Adrenal gland (tissue), 12 donors: Measurements from ENCODE around the gene TTLL5. TPM values are rescaled to one million over a fixed set of nuclear protein-coding genes. Genes with fewer than 3 reads are reported as not detected.

ENCODE experiments used
- DNase-seq, 7 donors: peaks; one replicate each; pipeline ENCODE4 v3.0.0-alpha.2; 2019 to 2020
- H3K27ac ChIP-seq, 5 donors: fragments of 200-600 bp; sonication (generic) in 4 of 5; 1 replicate in 3 of 5; 2 replicates in 2 of 5; pipeline versions ENCODE4 v1.5.1 to v1.8.0; 2016 to 2020; ENCODE audit warnings: mild to moderate bottlenecking in 1 of 5
- H3K27me3 ChIP-seq: fragments of 200-600 bp; 2 replicates; pipeline ENCODE4 v1.8.0; 2021
- H3K36me3 ChIP-seq, 2 donors: fragments of 200-600 bp; replicated peaks in 1 of 2; 1 replicate in 1 of 2; 2 replicates in 1 of 2; pipeline versions ENCODE4 v1.5.1 to v1.8.0; 2018 to 2022
- H3K4me1 ChIP-seq, 2 donors: fragments of 200-600 bp; replicated peaks in 1 of 2; 1 replicate in 1 of 2; 2 replicates in 1 of 2; pipeline versions ENCODE4 v1.5.1 to v1.8.0; 2018 to 2021
- H3K4me3 ChIP-seq, 4 donors: fragments of 200-600 bp; sonication (generic) in 3 of 4; one replicate each; pipeline ENCODE4 v1.5.1; 2016 to 2018
- H3K9me3 ChIP-seq, 3 donors: fragments of 200-600 bp; sonication (generic) in 1 of 3; replicated peaks in 1 of 3; 1 replicate in 2 of 3; 2 replicates in 1 of 3; pipeline versions ENCODE4 v1.5.1 to v1.8.0; 2016 to 2021
- CTCF ChIP-seq, 6 experiments: fragments of 450-650 bp in 4 of 6; fragments of 200-600 bp in 2 of 6; sonication (generic) in 1 of 6; IDR thresholded peaks; 1 replicate in 5 of 6; 2 replicates in 1 of 6; pipeline versions ENCODE4 v1.5.1 to v1.8.0; 2016 to 2021; ENCODE audit warnings: antibody characterized with exemption in 6 of 6, mild to moderate bottlenecking in 2 of 6, moderate library complexity in 1 of 6
- POLR2A ChIP-seq, 2 donors: fragments of 450-650 bp; IDR thresholded peaks; one replicate each; pipeline ENCODE4 v1.6.1; 2017; ENCODE audit warnings: antibody characterized with exemption in 2 of 2, mild to moderate bottlenecking in 2 of 2, moderate library complexity in 1 of 2
- WGBS, 4 donors: extraction: QIAGEN DNeasy Blood & Tissue Kit in 2 of 4; methylation state at CpG; one replicate each; pipeline versions ENCODE4 v1.1.5 to v1.1.7; 2013 to 2017; 5-methylcytosine and 5-hydroxymethylcytosine counted together
- intact Hi-C, 2 donors: fragments of 100-400 bp; cut with DNase I; formaldehyde crosslinking; loops; one replicate each; pipeline versions ENCODE4 v1.14.1 to v1.15.0; 2022 to 2023
- polyA plus RNA-seq, 3 donors: library from polyadenylated mRNA; stranded (reverse); fragments of 200-250 nt in 2 of 3; fragments of 350-450 nt in 1 of 3; fragmentation: Illumina TruSeq in 1 of 3; extraction: RNeasy Lipid Tissue Mini Kit (QIAGEN cat#74804) in 1 of 3; gene quantifications; one replicate each; pipeline ENCODE4 v1.2.3, GENCODE V29; 2013 to 2014
- total RNA-seq, 9 donors: library from RNA; depleted of rRNA in 4 of 9; stranded (reverse); fragments of >200 nt in 4 of 9; fragments of 120-200 nt in 1 of 9; fragmentation: NEBNext Ultra II Directional in 1 of 9; extraction: Animal tissue kit (Norgen Biotek cat#: 25700) in 1 of 9; gene quantifications; one replicate each; pipeline versions ENCODE4 v1.1.0 to v1.2.4, GENCODE V29; 2013 to 2023
- donor health status: healthy with polysubstance abuse.
- donor health status: Bipolar disorder and iron deficiency.
- donor health status: DM: yes; HTN: yes; CAD: no.
- donor health status: DM: no; HTN: no; CAD: no.
- donor health status: DM: no; HTN: no; CAD: no.
- donor health status: DM: yes; HTN: yes; CAD: no.

The TTLL5 gene
- total and polyA plus RNA-seq, 12 donors = 12.7 to 34.0 (median 24.1) TPM

- peaks cover 0 to 19% of the 10 kb centered on the region in 2 donors for H3K4me1 ChIP-seq
- no peak overlapping the region for H3K4me3 ChIP-seq
- H3K9me3 ChIP-seq = no peaks in the 10 kb centered on the region
- DNase-seq = no peak
- peak overlapping the region in 2 of 5 donors; percentile 3 to 4 for H3K27ac ChIP-seq
- WGBS, 4 donors = 88 to 90% (median 89%) methylated on average over 5 of the region's 5 CpGs
- no peaks in the 10 kb centered on the region for H3K36me3 ChIP-seq
- no peak for TF ChIP-seq CTCF (IDR thresholded peaks at IDR 0.05)
- no peak for TF ChIP-seq POLR2A (IDR thresholded peaks at IDR 0.05)
- intact Hi-C loops = no loop called here
- no peaks in the 10 kb centered on the region for H3K27me3 ChIP-seq
Observed at GRCh38 chr14:75751296-75751695, 90.2 kb downstream of the TTLL5 start.

- H3K9me3 ChIP-seq = no peaks in the 10 kb centered on the region
- WGBS, 4 donors = 80 to 86% (median 81%) methylated on average over 3 of the region's 3 CpGs
- intact Hi-C loops = no loop called here
- H3K27ac ChIP-seq = peak overlapping the region in 2 of 5 donors; percentile 3 to 4
- H3K4me1 ChIP-seq = peaks cover 0 to 19% of the 10 kb centered on the region in 2 donors
- no peak overlapping the region for H3K4me3 ChIP-seq
- H3K36me3 ChIP-seq = no peaks in the 10 kb centered on the region
- H3K27me3 ChIP-seq = no peaks in the 10 kb centered on the region
- DNase-seq = no peak
- no peak for TF ChIP-seq CTCF (IDR thresholded peaks at IDR 0.05)
Observed at GRCh38 chr14:75752086-75752485, 91.0 kb downstream of the TTLL5 start.

GRCh38 chr14:75752907-75753594, 92.0 kb downstream of the TTLL5 start:
- intact Hi-C loops = no loop called here
- TF ChIP-seq POLR2A (IDR thresholded peaks at IDR 0.05) = no peak
- TF ChIP-seq CTCF (IDR thresholded peaks at IDR 0.05) = no peak
- no peaks in the 10 kb centered on the region for H3K9me3 ChIP-seq
- WGBS, 4 donors = 74 to 85% (median 78%) methylated on average over 4 of the region's 4 CpGs
- H3K4me3 ChIP-seq = no peak overlapping the region
- no peak for DNase-seq
- no peaks in the 10 kb centered on the region for H3K27me3 ChIP-seq
- no peaks in the 10 kb centered on the region for H3K36me3 ChIP-seq
- peak overlapping the region in 2 of 5 donors; percentile 28 to 33 for H3K27ac ChIP-seq
- peaks cover 0 to 19% of the 10 kb centered on the region in 2 donors for H3K4me1 ChIP-seq

GRCh38 chr14:75753696-75754095, 92.7 kb downstream of the TTLL5 start:
- Histone ChIP-seq H3K27ac (peak overlapping the region in 1 of 5 donors; percentile 30), H3K4me3 (no peak overlapping the region), H3K9me3 (no peaks in the 10 kb centered on the region), H3K4me1 (peaks cover 0 to 19% of the 10 kb centered on the region in 2 donors), H3K27me3 (no peaks in the 10 kb centered on the region), H3K36me3 (no peaks in the 10 kb centered on the region)
- WGBS, 4 donors = 69 to 83% (median 76%) methylated on average over 4 of the region's 4 CpGs
- intact Hi-C loops = no loop called here
- DNase-seq = no peak
- no peak for TF ChIP-seq POLR2A (IDR thresholded peaks at IDR 0.05)
- no peak for TF ChIP-seq CTCF (IDR thresholded peaks at IDR 0.05)
